Panc1 (cell line): ENCODE data around the gene FREM2. TPM values are rescaled to one million over a fixed set of nuclear protein-coding genes. Genes with fewer than 3 reads are reported as not detected.

Experiments
- ATAC-seq: fragments of 200-7000 bp; cut with Tn5 transposase; 2 replicates; pipeline ENCODE4 v1.9.1; 2020; ENCODE audit warnings: mild to moderate bottlenecking, moderate library complexity
- BruUV-seq: library from RNA; stranded (reverse); fragments of 400-500 nt; replicated peaks from 2 replicates; lab custom pipeline; 2021; lab: Mats Ljungman, UMichigan
- CTCF ChIA-PET: fragments of 300-600 bp; sonication (Branson Sonifier 250); formaldehyde crosslinking; loops from one replicate; lab custom pipeline; 2022; ENCODE audit warnings: antibody characterized with exemption; lab: Charles Lee
- POLR2A ChIA-PET: fragments of 300-600 bp; sonication (Branson Sonifier 250); formaldehyde crosslinking; loops from one replicate; lab custom pipeline; 2022; ENCODE audit warnings: antibody characterized with exemption; lab: Charles Lee
- DNase-seq: peaks from one replicate; pipeline ENCODE4 v3.0.0-alpha.2; 2010; ENCODE audit warnings: low read depth, low spot score
- H3K27ac ChIP-seq: 2 replicates; pipeline ENCODE4 v1.5.1; 2011; ENCODE audit warnings: mild to moderate bottlenecking, low read length, inconsistent platforms
- H3K27me3 ChIP-seq: fragments of 200-500 bp; sonication (Bioruptor generic); 2 replicates; pipeline ENCODE4 v1.6.0; 2014; ENCODE audit warnings: low read length, inconsistent platforms; ENCODE audit not compliant: control insufficient read depth, insufficient read depth
- H3K36me3 ChIP-seq: fragments of 200-500 bp; sonication (Bioruptor generic); 2 replicates; pipeline ENCODE4 v1.5.1; 2014; ENCODE audit warnings: inconsistent platforms, mild to moderate bottlenecking, low read length, moderate library complexity; ENCODE audit not compliant: control insufficient read depth, insufficient read depth
- H3K4me1 ChIP-seq: 2 replicates; pipeline ENCODE4 v1.5.1; 2011; ENCODE audit warnings: inconsistent platforms, mild to moderate bottlenecking, low read length, moderate library complexity; ENCODE audit not compliant: control insufficient read depth, insufficient read depth
- H3K4me3 ChIP-seq, 2 experiments: 2 replicates each; pipeline ENCODE4 v1.5.1; 2011 to 2012; ENCODE audit warnings: low read depth in 2 of 2, low read length in 2 of 2, mild to moderate bottlenecking in 2 of 2, inconsistent platforms in 1 of 2, moderate library complexity in 1 of 2
- H3K9me3 ChIP-seq: fragments of 200-500 bp; sonication (Bioruptor generic); 2 replicates; pipeline ENCODE4 v1.5.1; 2014; ENCODE audit warnings: low read depth, mild to moderate bottlenecking, inconsistent platforms, low read length, moderate library complexity; ENCODE audit not compliant: control insufficient read depth, insufficient read depth
- CTCF ChIP-seq: fragments of 450-650 bp; IDR thresholded peaks from 2 replicates; pipeline ENCODE4 v1.5.1; 2017; ENCODE audit warnings: mild to moderate bottlenecking
- POLR2AphosphoS5 ChIP-seq: IDR thresholded peaks from 2 replicates; pipeline ENCODE4 v1.6.1; 2012; ENCODE audit warnings: mild to moderate bottlenecking, low read depth, low read length, moderate library complexity
- REST ChIP-seq, 2 experiments: IDR thresholded peaks; 2 replicates each; pipeline ENCODE4 v1.6.1; 2011 to 2012; ENCODE audit warnings: low read depth in 2 of 2, control low read depth in 1 of 2, low read length in 1 of 2, mild to moderate bottlenecking in 1 of 2, moderate library complexity in 1 of 2; ENCODE audit not compliant: insufficient read depth in 1 of 2
- SIN3A ChIP-seq: IDR thresholded peaks from 2 replicates; pipeline ENCODE4 v1.6.1; 2012; ENCODE audit warnings: low read depth, mild to moderate bottlenecking, low read length, moderate library complexity, borderline replicate concordance; ENCODE audit not compliant: insufficient read depth
- TCF7L2 ChIP-seq: IDR thresholded peaks from 2 replicates; pipeline ENCODE4 v1.6.1; 2011; ENCODE audit warnings: mild to moderate bottlenecking, low read depth, low read length, inconsistent platforms
- in situ Hi-C: cut with HindIII; loops from 2 replicates; pipeline ENCODE4 v1.10.0; 2016; ENCODE audit warnings: low sequenced_read_pairs, low pct_unique_long_range_greater_than_20kb
- intact Hi-C: fragments of 100-400 bp; cut with micrococcal nuclease; formaldehyde crosslinking; loops from one replicate; pipeline ENCODE4 v1.10.0; 2022; ENCODE audit not compliant: unreplicated experiment
- total RNA-seq: library from RNA; stranded (reverse); gene quantifications from one replicate; pipeline ENCODE4 v1.2.1, GENCODE V29; 2021; ENCODE audit not compliant: unreplicated experiment

FREM2 gene
- total RNA-seq, 1 experiment from 2014 or later: 0.15 TPM

GRCh38 chr13:38688674-38689073 is 1.8 kb downstream of the FREM2 start:
- no peaks in the 10 kb centered on the region for H3K36me3 ChIP-seq
- intact Hi-C loops (loop anchor here (10.0 kb wide), 1 partner anchor 226 kb away; no protein-coding TSS in a partner anchor), in situ Hi-C loops (no loop called here)
- H3K9me3 ChIP-seq: no peaks in the 10 kb centered on the region
- H3K27ac ChIP-seq: no peak overlapping the region
- TF ChIP-seq POLR2AphosphoS5 (no peak), REST (IDR thresholded peaks at IDR 0.05; ENCODE audit: insufficient read depth in 1 of 2, low read depth in 2 of 2, low read length in 1 of 2) (no peak), CTCF (no peak), TCF7L2 (no peak), SIN3A (no peak)
- no TSS peak for BruUV-seq
- ATAC-seq: no peak
- H3K4me3 ChIP-seq: no peak overlapping the region
- ChIA-PET CTCF (no interaction called here), POLR2A (no interaction called here)
- no peak for DNase-seq
- H3K4me1 ChIP-seq: no peaks in the 10 kb centered on the region; the same call in 1 of the 2 replicates
- H3K27me3 ChIP-seq: peaks cover 7% of the 10 kb centered on the region; the same call in 1 of the 2 replicates

DNA sequence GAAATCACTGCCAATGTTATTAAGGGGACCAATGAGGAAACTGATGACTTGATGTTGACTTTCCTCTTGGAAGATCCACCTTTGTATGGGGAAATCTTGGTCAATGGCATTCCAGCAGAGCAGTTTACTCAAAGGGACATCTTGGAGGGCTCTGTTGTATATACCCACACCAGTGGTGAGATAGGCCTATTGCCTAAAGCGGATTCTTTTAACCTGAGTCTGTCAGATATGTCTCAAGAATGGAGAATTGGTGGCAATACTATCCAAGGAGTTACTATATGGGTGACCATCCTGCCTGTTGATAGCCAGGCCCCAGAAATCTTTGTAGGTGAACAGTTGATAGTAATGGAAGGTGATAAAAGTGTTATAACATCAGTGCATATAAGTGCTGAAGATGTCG is 3.4 kb downstream of the FREM2 start:
- in situ Hi-C loops (no loop called here), intact Hi-C loops (no loop called here)
- no peaks in the 10 kb centered on the region for H3K9me3 ChIP-seq
- no peak for DNase-seq
- H3K36me3 ChIP-seq: no peaks in the 10 kb centered on the region
- peaks cover 5% of the 10 kb centered on the region; the same call in 1 of the 2 replicates for H3K27me3 ChIP-seq
- no peak overlapping the region for H3K4me3 ChIP-seq
- no TSS peak for BruUV-seq
- ATAC-seq: no peak
- CTCF ChIA-PET: no interaction called here
- POLR2A ChIA-PET: no interaction called here
- TF ChIP-seq SIN3A: no peak
- no peak for TF ChIP-seq CTCF
- no peak for TF ChIP-seq TCF7L2
- no peak for TF ChIP-seq POLR2AphosphoS5
- TF ChIP-seq REST (IDR thresholded peaks at IDR 0.05; ENCODE audit: insufficient read depth in 1 of 2, low read depth in 2 of 2, low read length in 1 of 2): no peak
- no peak overlapping the region for H3K27ac ChIP-seq
- H3K4me1 ChIP-seq: no peaks in the 10 kb centered on the region; the same call in 1 of the 2 replicates
